Measurements from ENCODE around the gene DNTT. TPM values are rescaled to one million over a fixed set of nuclear protein-coding genes. Genes with fewer than 3 reads are reported as not detected.

Gene DNTT
- polyA plus RNA-seq, 2 donors, result not detected

DNA sequence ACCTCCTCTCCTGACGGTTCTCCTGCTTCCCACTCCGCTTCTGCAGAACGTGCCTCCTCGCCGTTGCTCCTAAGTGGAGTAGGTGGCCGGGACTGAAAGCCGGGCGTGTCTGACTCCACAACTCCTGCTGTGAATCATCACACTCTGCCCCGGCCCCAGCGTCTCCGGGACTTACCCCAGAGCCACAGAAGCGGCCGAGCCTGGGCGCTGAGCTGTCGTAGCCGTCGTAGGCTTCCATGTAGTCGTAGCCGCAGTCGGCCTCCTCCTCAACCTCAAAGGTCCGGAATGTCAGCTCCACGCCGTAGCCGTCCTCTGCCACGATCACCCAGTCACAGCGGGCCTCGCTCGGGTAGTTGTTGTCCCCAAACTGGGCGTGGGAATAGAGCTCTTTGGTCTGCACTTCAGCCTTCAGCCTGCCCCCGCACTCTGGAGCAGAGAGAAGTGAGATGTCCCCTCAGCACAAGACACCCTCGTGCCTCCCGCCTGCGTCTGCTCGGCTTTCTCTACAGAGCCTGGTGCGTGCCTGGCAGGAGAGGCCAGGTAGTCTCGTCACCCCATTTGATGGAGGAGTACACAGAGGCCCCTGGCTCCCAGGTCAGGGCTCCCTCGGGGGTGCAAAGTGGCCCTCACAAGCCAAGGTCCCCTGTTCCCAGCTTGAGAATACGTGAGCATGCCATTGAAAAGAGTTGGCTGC is 65.8 kb downstream of the DNTT start:
- Histone ChIP-seq H3K4me1 (ENCODE audit: control insufficient read depth in 2 of 2, insufficient read depth in 2 of 2, low read length in 1 of 2) (peaks cover 0 to 2% of the 10 kb centered on the region in 2 donors), H3K27ac (ENCODE audit: low read depth in 2 of 2, low read length in 1 of 2) (no peak overlapping the region), H3K9me3 (ENCODE audit: control insufficient read depth in 2 of 2, insufficient read depth in 1 of 2, low read depth in 1 of 2, low read length in 1 of 2) (no peaks in the 10 kb centered on the region), H3K36me3 (ENCODE audit: control insufficient read depth in 2 of 2, insufficient read depth in 2 of 2, low read length in 1 of 2) (no peaks in the 10 kb centered on the region), H3K4me3 (ENCODE audit: low read depth in 1 of 2, low read length in 2 of 2) (no peak overlapping the region), H3K27me3 (ENCODE audit: control insufficient read depth in 1 of 2, insufficient read depth in 2 of 2, low read length in 2 of 2) (no peaks in the 10 kb centered on the region)
- 72 to 73% methylated on average over 38 of the region's 38 CpGs for WGBS, 2 donors

DNA sequence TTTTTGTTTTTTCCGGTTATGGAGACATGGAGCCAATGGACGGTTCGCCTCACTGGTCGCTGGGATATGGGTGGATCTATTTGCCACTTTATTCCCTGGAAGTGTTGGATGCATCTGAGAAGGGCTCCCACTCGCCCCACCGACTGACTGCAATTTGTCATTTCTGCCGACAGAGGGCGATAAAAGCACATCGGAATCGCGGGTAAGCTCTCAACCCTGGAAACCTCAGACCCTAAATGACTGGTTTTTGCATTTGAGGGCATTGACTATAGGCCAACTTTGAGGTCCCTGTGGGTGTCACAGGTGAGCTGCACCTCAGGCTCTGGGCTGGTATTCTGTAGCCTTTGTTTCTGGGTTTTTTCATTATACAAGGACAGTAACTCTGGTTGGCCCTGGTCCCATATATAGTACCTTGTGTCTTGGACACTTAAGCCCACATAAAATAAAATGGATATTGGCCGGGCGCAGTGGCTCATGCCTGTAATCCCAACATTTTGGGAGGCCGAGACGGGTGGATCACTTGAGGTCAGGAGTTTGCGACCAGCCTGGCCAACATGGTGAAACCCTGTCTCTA is 66.4 kb downstream of the DNTT start:
- no peaks in the 10 kb centered on the region for H3K36me3 ChIP-seq (ENCODE audit: control insufficient read depth in 2 of 2, insufficient read depth in 2 of 2, low read length in 1 of 2)
- no peak overlapping the region for H3K4me3 ChIP-seq (ENCODE audit: low read depth in 1 of 2, low read length in 2 of 2)
- H3K9me3 ChIP-seq (ENCODE audit: control insufficient read depth in 2 of 2, insufficient read depth in 1 of 2, low read depth in 1 of 2, low read length in 1 of 2), result no peaks in the 10 kb centered on the region
- no peaks in the 10 kb centered on the region for H3K27me3 ChIP-seq (ENCODE audit: control insufficient read depth in 1 of 2, insufficient read depth in 2 of 2, low read length in 2 of 2)
- 31 to 37% methylated on average over 16 of the region's 16 CpGs for WGBS, 2 donors
- peaks cover 0 to 4% of the 10 kb centered on the region in 2 donors for H3K4me1 ChIP-seq (ENCODE audit: control insufficient read depth in 2 of 2, insufficient read depth in 2 of 2, low read length in 1 of 2)
- no peak overlapping the region for H3K27ac ChIP-seq (ENCODE audit: low read depth in 2 of 2, low read length in 1 of 2)

DNA sequence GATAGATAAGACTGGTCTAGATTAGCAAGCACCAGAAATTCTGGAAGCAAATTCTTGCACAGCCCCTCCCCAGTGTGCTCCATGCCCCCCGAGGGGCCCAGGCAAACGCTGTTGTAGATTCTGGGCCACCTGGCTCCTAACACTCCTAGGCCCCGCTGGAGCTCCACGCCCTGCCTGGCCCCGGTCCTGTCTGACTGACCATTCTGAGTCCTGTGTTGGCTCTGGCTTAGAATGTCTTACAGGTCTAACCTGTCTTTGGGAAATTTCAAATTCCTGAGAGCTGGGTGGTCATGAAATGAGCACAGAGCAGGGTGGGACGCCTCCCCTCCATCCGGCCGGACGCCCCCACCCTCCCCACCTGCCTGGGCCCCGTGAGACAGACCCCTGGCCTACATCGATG is 67.1 kb downstream of the DNTT start:
- no peaks in the 10 kb centered on the region for H3K27me3 ChIP-seq (ENCODE audit: control insufficient read depth in 1 of 2, insufficient read depth in 2 of 2, low read length in 2 of 2)
- no peak overlapping the region for H3K27ac ChIP-seq (ENCODE audit: low read depth in 2 of 2, low read length in 1 of 2)
- no peaks in the 10 kb centered on the region for H3K36me3 ChIP-seq (ENCODE audit: control insufficient read depth in 2 of 2, insufficient read depth in 2 of 2, low read length in 1 of 2)
- no peaks in the 10 kb centered on the region for H3K9me3 ChIP-seq (ENCODE audit: control insufficient read depth in 2 of 2, insufficient read depth in 1 of 2, low read depth in 1 of 2, low read length in 1 of 2)
- peaks cover 0 to 4% of the 10 kb centered on the region in 2 donors for H3K4me1 ChIP-seq (ENCODE audit: control insufficient read depth in 2 of 2, insufficient read depth in 2 of 2, low read length in 1 of 2)
- 81 to 86% methylated on average over 11 of the region's 11 CpGs for WGBS, 2 donors
- H3K4me3 ChIP-seq (ENCODE audit: low read depth in 1 of 2, low read length in 2 of 2), result no peak overlapping the region

DNA sequence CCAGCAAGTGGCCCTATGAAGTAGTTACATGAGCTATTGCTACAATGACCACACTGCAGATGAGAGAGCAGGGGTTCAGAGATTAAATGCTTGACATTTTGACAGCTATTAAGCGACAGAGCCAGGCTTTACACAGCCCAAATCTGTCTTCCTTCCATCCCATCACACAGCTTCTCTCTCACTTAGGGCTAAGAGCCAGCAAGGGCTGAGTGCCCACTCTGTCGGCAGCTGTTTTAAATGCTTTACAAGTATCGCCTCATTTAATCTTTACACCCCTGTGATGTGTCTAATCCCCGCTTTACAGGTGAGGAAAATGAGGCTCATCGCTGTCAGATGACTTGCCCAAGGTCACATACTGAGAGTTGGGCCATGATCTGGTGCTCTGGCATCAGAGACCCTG is 69.8 kb downstream of the DNTT start:
- no peak overlapping the region for H3K27ac ChIP-seq (ENCODE audit: low read depth in 2 of 2, low read length in 1 of 2)
- no peaks in the 10 kb centered on the region for H3K27me3 ChIP-seq (ENCODE audit: control insufficient read depth in 1 of 2, insufficient read depth in 2 of 2, low read length in 2 of 2)
- H3K36me3 ChIP-seq (ENCODE audit: control insufficient read depth in 2 of 2, insufficient read depth in 2 of 2, low read length in 1 of 2), result no peaks in the 10 kb centered on the region
- H3K4me1 ChIP-seq (ENCODE audit: control insufficient read depth in 2 of 2, insufficient read depth in 2 of 2, low read length in 1 of 2), result peaks cover 2 to 8% of the 10 kb centered on the region in 2 donors
- H3K9me3 ChIP-seq (ENCODE audit: control insufficient read depth in 2 of 2, insufficient read depth in 1 of 2, low read depth in 1 of 2, low read length in 1 of 2), result no peaks in the 10 kb centered on the region
- no peak overlapping the region for H3K4me3 ChIP-seq (ENCODE audit: low read depth in 1 of 2, low read length in 2 of 2)
- 54 to 70% methylated on average over 5 of the region's 5 CpGs for WGBS, 2 donors

DNA sequence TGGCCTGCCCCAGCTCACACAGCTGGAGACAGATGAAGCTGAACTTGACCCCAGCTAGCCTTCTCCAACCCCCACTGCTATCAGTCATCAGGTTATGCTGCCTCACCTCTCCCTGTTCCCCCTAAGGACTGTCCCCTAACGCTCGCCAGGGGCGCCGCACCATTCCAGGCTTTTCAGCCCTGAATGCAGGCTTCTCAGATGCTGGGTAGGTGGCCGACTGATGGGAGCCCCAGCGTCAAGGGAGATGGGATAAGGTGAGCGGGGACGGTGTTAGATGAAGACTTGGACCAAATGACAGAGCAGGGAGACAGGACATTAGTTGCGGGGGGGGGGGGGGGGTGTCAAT is 70.4 kb downstream of the DNTT start:
- Histone ChIP-seq H3K27ac (ENCODE audit: low read depth in 2 of 2, low read length in 1 of 2) (no peak overlapping the region), H3K4me3 (ENCODE audit: low read depth in 1 of 2, low read length in 2 of 2) (no peak overlapping the region), H3K36me3 (ENCODE audit: control insufficient read depth in 2 of 2, insufficient read depth in 2 of 2, low read length in 1 of 2) (no peaks in the 10 kb centered on the region), H3K27me3 (ENCODE audit: control insufficient read depth in 1 of 2, insufficient read depth in 2 of 2, low read length in 2 of 2) (no peaks in the 10 kb centered on the region), H3K9me3 (ENCODE audit: control insufficient read depth in 2 of 2, insufficient read depth in 1 of 2, low read depth in 1 of 2, low read length in 1 of 2) (no peaks in the 10 kb centered on the region), H3K4me1 (ENCODE audit: control insufficient read depth in 2 of 2, insufficient read depth in 2 of 2, low read length in 1 of 2) (peaks cover 2 to 8% of the 10 kb centered on the region in 2 donors)
- WGBS, 2 donors, result 21 to 24% methylated on average over 9 of the region's 9 CpGs

DNA sequence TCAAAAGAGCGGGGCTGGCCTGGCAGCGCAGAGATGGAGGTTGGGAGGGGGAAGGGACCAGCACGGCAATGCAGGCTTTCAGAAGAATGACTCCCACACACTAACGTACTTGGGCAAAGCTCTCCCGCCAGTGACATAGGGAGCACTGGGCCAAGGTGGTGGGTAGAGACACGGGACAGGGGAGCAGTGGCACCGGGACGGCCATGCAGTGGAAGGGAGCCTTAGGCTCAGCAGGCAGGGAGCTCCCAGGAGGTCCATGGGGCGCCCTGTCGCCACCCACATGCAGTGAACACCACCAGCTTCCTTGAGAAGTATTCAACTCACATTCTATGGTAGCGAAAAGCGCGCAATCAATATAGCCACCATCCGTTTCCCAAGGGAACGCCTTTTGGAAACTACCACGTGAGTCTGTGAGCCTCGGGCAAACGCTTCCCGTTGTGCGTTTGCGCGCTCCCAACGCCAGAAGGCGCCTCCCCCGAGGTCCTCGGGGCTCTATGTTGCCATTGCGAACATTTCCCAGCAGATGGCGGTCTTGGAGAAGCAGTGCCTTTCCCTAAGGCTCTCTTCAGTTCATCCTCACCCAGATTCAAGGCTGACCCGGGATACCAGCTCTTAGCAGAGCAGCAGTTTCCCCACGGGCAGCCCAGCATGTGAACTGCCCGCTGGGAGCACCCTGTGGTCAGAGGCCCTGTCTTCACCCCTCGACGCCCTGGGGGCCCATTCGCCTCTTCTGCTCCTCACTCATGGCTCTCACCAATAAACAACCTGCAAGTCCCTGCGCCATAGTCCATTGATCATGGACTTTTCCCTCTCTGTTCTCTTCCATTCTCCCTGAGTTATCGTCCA is 71.0 kb downstream of the DNTT start:
- Histone ChIP-seq H3K27ac (ENCODE audit: low read depth in 2 of 2, low read length in 1 of 2) (no peak overlapping the region), H3K9me3 (ENCODE audit: control insufficient read depth in 2 of 2, insufficient read depth in 1 of 2, low read depth in 1 of 2, low read length in 1 of 2) (no peaks in the 10 kb centered on the region), H3K4me1 (ENCODE audit: control insufficient read depth in 2 of 2, insufficient read depth in 2 of 2, low read length in 1 of 2) (peaks cover 2 to 8% of the 10 kb centered on the region in 2 donors), H3K36me3 (ENCODE audit: control insufficient read depth in 2 of 2, insufficient read depth in 2 of 2, low read length in 1 of 2) (no peaks in the 10 kb centered on the region), H3K27me3 (ENCODE audit: control insufficient read depth in 1 of 2, insufficient read depth in 2 of 2, low read length in 2 of 2) (no peaks in the 10 kb centered on the region), H3K4me3 (ENCODE audit: low read depth in 1 of 2, low read length in 2 of 2) (peak overlapping the region in 1 of 2 donors; percentile 26)
- 5 to 7% methylated on average over 35 to 36 of the region's 36 CpGs for WGBS, 2 donors

DNA sequence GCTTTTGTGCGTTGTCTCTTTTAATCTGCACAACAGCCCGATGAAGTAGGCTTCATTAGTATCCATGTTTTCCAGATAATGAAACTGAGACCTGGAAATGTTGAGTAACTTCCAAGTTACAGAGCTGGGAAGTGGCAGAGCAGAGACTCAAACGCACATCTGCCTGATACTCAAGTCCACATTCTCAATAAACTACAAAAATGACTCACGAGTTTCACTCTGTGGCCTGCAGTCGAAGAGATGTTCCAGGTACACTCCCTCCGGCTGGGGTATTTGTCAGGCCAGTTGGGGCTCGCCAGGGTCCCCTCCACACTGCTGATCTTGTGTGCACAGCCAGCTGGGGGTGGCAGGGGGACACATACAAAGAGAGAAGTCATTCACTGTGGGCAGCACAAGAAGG is 72.2 kb downstream of the DNTT start:
- 56 to 58% methylated on average over 7 of the region's 7 CpGs for WGBS, 2 donors
- Histone ChIP-seq H3K27ac (ENCODE audit: low read depth in 2 of 2, low read length in 1 of 2) (no peak overlapping the region), H3K27me3 (ENCODE audit: control insufficient read depth in 1 of 2, insufficient read depth in 2 of 2, low read length in 2 of 2) (no peaks in the 10 kb centered on the region)

DNA sequence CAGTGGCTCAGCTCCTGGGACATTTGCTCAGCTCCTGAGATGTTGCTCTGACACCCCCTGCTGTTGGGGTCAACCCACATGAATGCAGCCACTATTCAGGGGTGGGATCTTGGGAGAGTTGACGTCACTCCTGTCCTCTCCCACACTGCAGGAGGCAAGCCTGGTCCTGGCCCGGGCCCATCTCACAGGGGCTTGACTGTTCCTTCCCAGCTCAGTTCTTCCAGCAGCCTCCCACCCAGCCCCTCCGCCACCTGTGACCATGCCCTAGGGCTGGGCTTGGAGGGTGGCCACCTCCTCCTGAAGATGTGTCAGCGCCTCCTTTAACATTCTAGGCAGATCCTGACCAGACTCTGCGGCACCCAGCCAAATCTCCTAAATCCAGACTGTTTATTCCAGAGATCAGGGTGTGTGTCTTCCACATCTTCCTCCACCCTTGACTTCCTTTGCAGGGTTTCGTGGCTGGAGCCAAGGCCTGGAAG is 73.6 kb downstream of the DNTT start:
- Histone ChIP-seq H3K36me3 (ENCODE audit: control insufficient read depth in 2 of 2, insufficient read depth in 2 of 2, low read length in 1 of 2) (no peaks in the 10 kb centered on the region), H3K27me3 (ENCODE audit: control insufficient read depth in 1 of 2, insufficient read depth in 2 of 2, low read length in 2 of 2) (no peaks in the 10 kb centered on the region), H3K9me3 (ENCODE audit: control insufficient read depth in 2 of 2, insufficient read depth in 1 of 2, low read depth in 1 of 2, low read length in 1 of 2) (no peaks in the 10 kb centered on the region), H3K4me1 (ENCODE audit: control insufficient read depth in 2 of 2, insufficient read depth in 2 of 2, low read length in 1 of 2) (peaks cover 2 to 8% of the 10 kb centered on the region in 2 donors), H3K27ac (ENCODE audit: low read depth in 2 of 2, low read length in 1 of 2) (no peak overlapping the region), H3K4me3 (ENCODE audit: low read depth in 1 of 2, low read length in 2 of 2) (no peak overlapping the region)
- 31 to 45% methylated on average over 6 of the region's 6 CpGs for WGBS, 2 donors

More for the DNA sequence above, 72.2 kb downstream of the DNTT start:
- H3K36me3 ChIP-seq (ENCODE audit: control insufficient read depth in 2 of 2, insufficient read depth in 2 of 2, low read length in 1 of 2), result no peaks in the 10 kb centered on the region
- H3K4me1 ChIP-seq (ENCODE audit: control insufficient read depth in 2 of 2, insufficient read depth in 2 of 2, low read length in 1 of 2), result peaks cover 2 to 8% of the 10 kb centered on the region in 2 donors
- no peak overlapping the region for H3K4me3 ChIP-seq (ENCODE audit: low read depth in 1 of 2, low read length in 2 of 2)
- H3K9me3 ChIP-seq (ENCODE audit: control insufficient read depth in 2 of 2, insufficient read depth in 1 of 2, low read depth in 1 of 2, low read length in 1 of 2), result no peaks in the 10 kb centered on the region

DNA sequence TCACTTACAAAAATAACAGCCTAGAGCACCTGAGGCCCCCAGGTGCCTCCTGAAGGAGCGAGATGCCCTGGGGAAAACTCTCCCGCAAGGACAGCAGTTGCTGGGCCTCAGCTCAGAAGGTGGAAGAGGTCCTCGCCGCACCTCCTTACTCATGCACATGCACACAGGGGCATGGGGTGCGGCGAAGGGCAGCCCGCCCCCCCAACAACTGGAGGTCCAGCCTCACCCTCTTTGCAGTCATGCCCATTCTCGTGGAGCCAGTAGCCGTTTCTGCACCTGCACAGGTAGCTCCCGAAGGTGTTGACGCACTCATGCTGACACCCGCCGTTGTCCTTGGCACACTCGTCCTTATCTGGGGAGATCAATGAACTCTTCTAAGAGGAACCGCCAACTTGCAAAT is 74.5 kb downstream of the DNTT start:
- H3K27me3 ChIP-seq (ENCODE audit: control insufficient read depth in 1 of 2, insufficient read depth in 2 of 2, low read length in 2 of 2), result no peaks in the 10 kb centered on the region
- no peak overlapping the region for H3K4me3 ChIP-seq (ENCODE audit: low read depth in 1 of 2, low read length in 2 of 2)
- H3K4me1 ChIP-seq (ENCODE audit: control insufficient read depth in 2 of 2, insufficient read depth in 2 of 2, low read length in 1 of 2), result peaks cover 2 to 8% of the 10 kb centered on the region in 2 donors
- no peaks in the 10 kb centered on the region for H3K36me3 ChIP-seq (ENCODE audit: control insufficient read depth in 2 of 2, insufficient read depth in 2 of 2, low read length in 1 of 2)
- H3K27ac ChIP-seq (ENCODE audit: low read depth in 2 of 2, low read length in 1 of 2), result no peak overlapping the region
- H3K9me3 ChIP-seq (ENCODE audit: control insufficient read depth in 2 of 2, insufficient read depth in 1 of 2, low read depth in 1 of 2, low read length in 1 of 2), result no peaks in the 10 kb centered on the region
- 67 to 71% methylated on average over 15 of the region's 15 CpGs for WGBS, 2 donors
